Thymus (tissue), 11 donors: ENCODE data around the gene KRTAP10-11. TPM values are rescaled to one million over a fixed set of nuclear protein-coding genes. Genes with fewer than 3 reads are reported as not detected.
"Not testable (repeated sequence)": the region's sequence is repeated elsewhere in the genome, so short reads cannot be mapped to it uniquely, and the experiment has no call there.

Source experiments
- DNase-seq, 9 donors: peaks; one replicate each; pipeline ENCODE4 v3.0.0-alpha.2; 2013; ENCODE audit warnings: low spot score in 9 of 9, low read depth in 6 of 9, missing footprints in 1 of 9
- H3K27ac ChIP-seq, 2 donors: one replicate each; pipeline ENCODE4 v1.5.1; 2013; ENCODE audit warnings: control low read depth in 1 of 2, low read depth in 1 of 2, low read length in 1 of 2, mild to moderate bottlenecking in 1 of 2, moderate library complexity in 1 of 2
- H3K27me3 ChIP-seq, 2 donors: one replicate each; pipeline ENCODE4 v1.5.1; 2013; ENCODE audit warnings: low read length in 1 of 2; ENCODE audit not compliant: control insufficient read depth in 2 of 2, insufficient read depth in 1 of 2
- H3K36me3 ChIP-seq, 2 donors: one replicate each; pipeline ENCODE4 v1.5.1; 2013; ENCODE audit warnings: low read length in 1 of 2, mild to moderate bottlenecking in 1 of 2, moderate library complexity in 1 of 2; ENCODE audit not compliant: control insufficient read depth in 2 of 2, insufficient read depth in 2 of 2
- H3K4me1 ChIP-seq, 2 donors: one replicate each; pipeline ENCODE4 v1.5.1; 2013; ENCODE audit warnings: low read length in 2 of 2; ENCODE audit not compliant: control insufficient read depth in 2 of 2, insufficient read depth in 2 of 2
- H3K4me3 ChIP-seq, 2 donors: one replicate each; pipeline ENCODE4 v1.5.1; 2013; ENCODE audit warnings: low read length in 2 of 2, control low read depth in 1 of 2, mild to moderate bottlenecking in 1 of 2
- H3K9me3 ChIP-seq, 2 donors: one replicate each; pipeline ENCODE4 v1.5.1; 2013; ENCODE audit warnings: low read length in 1 of 2, mild to moderate bottlenecking in 1 of 2; ENCODE audit not compliant: control insufficient read depth in 2 of 2, insufficient read depth in 1 of 2
- WGBS: extraction: QIAGEN DNeasy Blood & Tissue Kit; methylation state at CpG from one replicate; pipeline ENCODE4 v1.1.7; 2013; 5-methylcytosine and 5-hydroxymethylcytosine counted together
- polyA plus RNA-seq: library from polyadenylated mRNA; stranded (reverse); fragments of 200-250 nt; gene quantifications from one replicate; pipeline ENCODE4 v1.2.3, GENCODE V29; 2013
- total RNA-seq: library from RNA; stranded (reverse); fragments of 120-200 nt; gene quantifications from one replicate; pipeline ENCODE4 v1.2.4, GENCODE V29; 2013
- donor health status: healthy.

KRTAP10-11 gene
- total and polyA plus RNA-seq, 2 donors, result not detected

- not testable (repeated sequence) for H3K4me3 ChIP-seq, H3K27ac ChIP-seq, H3K36me3 ChIP-seq, H3K9me3 ChIP-seq, H3K4me1 ChIP-seq, DNase-seq
- peaks cover 0 to 10% of the 10 kb centered on the region in 2 donors for H3K27me3 ChIP-seq
- WGBS, result 96% methylated on average over 6 of the region's 6 CpGs
Measured at GRCh38 chr21:44685050-44685449, 38.8 kb downstream of the KRTAP10-11 start.

DNA sequence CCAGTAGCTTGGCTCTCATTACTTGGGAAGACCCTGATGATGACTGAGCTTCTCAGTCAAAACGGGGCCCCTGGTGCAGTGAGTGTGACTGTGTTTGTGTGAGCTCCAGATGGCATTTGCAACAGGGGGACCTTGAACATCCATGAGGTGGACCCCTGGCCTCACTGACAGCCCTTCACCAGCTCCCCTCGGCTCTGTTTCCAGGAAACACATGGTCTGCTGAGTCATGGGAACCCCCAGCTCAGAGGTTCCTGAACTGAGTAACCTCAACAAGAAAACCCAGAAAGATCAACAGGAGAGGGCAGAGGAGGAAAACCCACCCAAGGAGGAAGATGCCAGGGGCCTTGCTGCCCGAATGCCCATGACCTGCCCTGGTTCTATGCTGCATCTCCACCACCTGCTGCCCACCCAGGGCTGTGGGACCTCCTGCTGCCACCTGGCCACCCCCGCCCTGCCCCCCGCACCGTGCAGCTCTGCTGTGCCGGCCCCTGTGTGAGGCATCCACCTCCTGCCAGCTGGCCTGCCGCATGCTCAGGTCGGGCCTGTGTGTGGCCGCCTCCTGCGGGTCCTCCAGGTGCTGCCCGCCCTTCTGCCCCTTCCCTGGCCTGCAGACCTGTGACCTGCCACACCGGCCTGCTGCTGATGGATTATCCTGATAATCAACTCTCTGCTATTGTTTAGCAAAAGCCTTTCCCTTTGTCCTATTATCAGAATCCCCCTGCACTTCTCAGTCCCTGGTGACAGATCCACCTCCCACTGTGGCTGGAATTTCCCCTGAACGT lies 40.0 kb downstream of the KRTAP10-11 start:
- no peaks in the 10 kb centered on the region for H3K36me3 ChIP-seq
- peaks cover 0 to 3% of the 10 kb centered on the region in 2 donors for H3K4me1 ChIP-seq
- no peak for DNase-seq
- 27% methylated on average over 14 of the region's 14 CpGs for WGBS
- H3K27ac ChIP-seq, result no peak overlapping the region
- H3K9me3 ChIP-seq, result peaks cover 0 to 1% of the 10 kb centered on the region in 2 donors
- no peak overlapping the region for H3K4me3 ChIP-seq
- H3K27me3 ChIP-seq, result peaks cover 0 to 10% of the 10 kb centered on the region in 2 donors

GRCh38 chr21:44686843-44687561 lies 40.8 kb downstream of the KRTAP10-11 start:
- H3K4me1 ChIP-seq, result peaks cover 0 to 3% of the 10 kb centered on the region in 2 donors
- peaks cover 0 to 1% of the 10 kb centered on the region in 2 donors for H3K9me3 ChIP-seq
- no peaks in the 10 kb centered on the region for H3K36me3 ChIP-seq
- H3K27ac ChIP-seq, result no peak overlapping the region
- peaks cover 0 to 10% of the 10 kb centered on the region in 2 donors for H3K27me3 ChIP-seq
- 90% methylated on average over 25 of the region's 25 CpGs for WGBS
- H3K4me3 ChIP-seq, result no peak overlapping the region
- DNase-seq, result no peak

DNA sequence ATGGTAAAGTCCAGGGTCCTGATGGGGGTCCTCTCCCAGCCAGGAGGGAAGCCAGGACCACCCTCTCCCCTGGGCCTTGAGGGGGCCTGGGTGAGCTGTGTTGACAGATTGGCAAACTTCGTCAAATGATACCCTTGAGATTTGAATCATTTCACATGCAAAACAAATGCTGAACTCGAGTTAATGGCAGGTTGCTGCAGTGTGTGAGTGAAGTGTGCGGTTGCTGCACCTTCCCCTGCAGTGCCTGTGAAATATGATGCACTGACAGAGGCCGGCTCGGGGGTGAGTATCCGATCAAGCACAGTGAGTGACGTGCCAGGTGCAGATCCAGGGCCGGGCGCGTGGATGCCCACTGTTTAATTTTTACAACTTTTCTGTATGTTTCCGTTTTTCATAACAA lies 41.5 kb downstream of the KRTAP10-11 start:
- Histone ChIP-seq H3K4me3 (no peak overlapping the region), H3K27ac (no peak overlapping the region), H3K36me3 (no peaks in the 10 kb centered on the region), H3K4me1 (peaks cover 0 to 3% of the 10 kb centered on the region in 2 donors), H3K9me3 (peaks cover 0 to 1% of the 10 kb centered on the region in 2 donors), H3K27me3 (peaks cover 0 to 10% of the 10 kb centered on the region in 2 donors)
- 88% methylated on average over 11 of the region's 11 CpGs for WGBS
- DNase-seq, result no peak

- not testable (repeated sequence) for H3K4me3 ChIP-seq, H3K4me1 ChIP-seq, H3K27ac ChIP-seq, H3K36me3 ChIP-seq, DNase-seq, H3K9me3 ChIP-seq
- over 99% methylated on average over 3 of the region's 3 CpGs for WGBS
- peaks cover 0 to 10% of the 10 kb centered on the region in 2 donors for H3K27me3 ChIP-seq
Measured at GRCh38 chr21:44689740-44690139, 43.5 kb downstream of the KRTAP10-11 start.

- peaks cover 0 to 14% of the 10 kb centered on the region in 2 donors for H3K27me3 ChIP-seq
- H3K4me3 ChIP-seq, result no peak overlapping the region
- peaks cover 0 to 1% of the 10 kb centered on the region in 2 donors for H3K9me3 ChIP-seq
- peaks cover 0 to 3% of the 10 kb centered on the region in 2 donors for H3K4me1 ChIP-seq
- DNase-seq, result no peak
- no peak overlapping the region for H3K27ac ChIP-seq
- 82% methylated on average over 2 of the region's 2 CpGs for WGBS
- H3K36me3 ChIP-seq, result no peaks in the 10 kb centered on the region
Measured at GRCh38 chr21:44691686-44692085, 45.5 kb downstream of the KRTAP10-11 start.

DNA sequence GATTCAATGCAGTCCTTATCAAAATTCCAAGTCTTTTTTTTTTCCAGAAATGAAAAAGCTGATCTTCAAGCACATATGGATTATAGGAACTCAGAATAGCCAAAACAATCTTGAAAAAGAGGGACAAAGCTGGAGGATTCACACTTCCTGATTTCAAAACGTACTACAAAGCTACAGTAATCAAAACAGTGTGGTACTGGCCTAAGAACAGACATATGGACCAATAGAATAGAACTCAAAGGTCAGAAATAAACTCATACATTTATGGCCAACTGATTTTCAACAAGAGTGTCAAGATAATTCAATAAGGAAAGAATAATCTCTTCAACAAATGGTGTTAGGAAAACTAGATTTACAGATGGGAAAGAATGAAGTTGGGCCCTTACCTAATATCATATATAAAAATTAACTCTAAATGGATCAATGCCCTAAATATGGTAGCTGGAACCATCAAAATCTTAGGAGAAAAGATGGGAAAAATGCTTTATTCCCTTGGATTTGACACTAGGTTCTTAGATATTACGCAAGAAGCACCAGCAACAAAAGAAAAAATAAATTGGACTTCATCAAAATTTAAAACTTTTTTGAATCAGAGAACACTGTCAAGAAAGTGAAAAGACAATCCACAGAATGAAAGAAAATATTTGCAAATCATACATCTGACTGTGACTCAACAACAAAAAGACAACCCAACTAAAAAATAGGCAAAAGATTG lies 46.7 kb downstream of the KRTAP10-11 start:
- no peak for DNase-seq
- 49% methylated on average over 2 of the region's 2 CpGs for WGBS
- no peaks in the 10 kb centered on the region for H3K9me3 ChIP-seq
- H3K36me3 ChIP-seq, result no peaks in the 10 kb centered on the region
- no peak overlapping the region for H3K4me3 ChIP-seq
- no peak overlapping the region for H3K27ac ChIP-seq
- no peaks in the 10 kb centered on the region for H3K4me1 ChIP-seq
- peaks cover 3 to 21% of the 10 kb centered on the region in 2 donors for H3K27me3 ChIP-seq

- Histone ChIP-seq H3K4me1 (no peaks in the 10 kb centered on the region), H3K27me3 (peaks cover 4 to 36% of the 10 kb centered on the region in 2 donors), H3K27ac (no peak overlapping the region), H3K36me3 (no peaks in the 10 kb centered on the region), H3K9me3 (no peaks in the 10 kb centered on the region), H3K4me3 (no peak overlapping the region)
- no peak for DNase-seq
- WGBS, result 74% methylated on average over 11 of the region's 11 CpGs
Measured at GRCh38 chr21:44694776-44695175, 48.6 kb downstream of the KRTAP10-11 start.

GRCh38 chr21:44695184-44695583 lies 49.0 kb downstream of the KRTAP10-11 start:
- 76% methylated on average over 8 of the region's 8 CpGs for WGBS
- no peaks in the 10 kb centered on the region for H3K4me1 ChIP-seq
- no peaks in the 10 kb centered on the region for H3K36me3 ChIP-seq
- H3K4me3 ChIP-seq, result no peak overlapping the region
- no peak for DNase-seq
- H3K9me3 ChIP-seq, result no peaks in the 10 kb centered on the region
- no peak overlapping the region for H3K27ac ChIP-seq
- H3K27me3 ChIP-seq, result peaks cover 4 to 40% of the 10 kb centered on the region in 2 donors
